ENCODE measurements around the gene ZNF274. TPM values are rescaled to one million over a fixed set of nuclear protein-coding genes. Genes with fewer than 3 reads are reported as not detected.

ZNF274 gene
- total RNA-seq, 6 experiments from 2014 or later: 12.7 to 18.5 (median 14.4) TPM

DNA sequence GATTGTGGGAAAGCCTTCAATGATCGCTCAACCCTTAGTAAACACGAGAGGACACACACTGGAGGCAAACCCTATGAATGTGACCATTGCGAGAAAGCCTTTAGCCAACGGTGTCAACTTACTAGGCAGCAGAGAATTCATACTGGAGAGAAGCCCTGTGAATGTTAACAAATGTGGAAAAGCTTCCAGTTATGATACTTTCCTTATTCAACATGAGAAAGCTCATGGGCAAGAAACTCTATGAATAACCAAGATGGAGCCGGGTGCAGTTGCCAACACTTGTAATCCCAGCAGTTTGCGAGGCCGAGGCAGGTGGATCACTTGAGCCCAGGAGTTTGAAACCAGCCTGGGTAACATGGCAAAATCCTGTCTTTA is 80.0 kb downstream of the ZNF274 start:
- DNase-seq (no peak), ATAC-seq (no peak)
- 94% methylated on average over 6 of the region's 7 CpGs for WGBS (ENCODE audit: insufficient coverage, low coverage, low lambda C conversion rate, missing lambda C conversion rate)
- Histone ChIP-seq H3K27me3 (no peaks in the 10 kb centered on the region), H3K4me1 (no peaks in the 10 kb centered on the region), H3K27ac (no peak overlapping the region), H3K36me3 (peaks cover 0 to 25% (median 0%) of the 10 kb centered on the region in 4 donors), H3K9me3 (peaks cover 9 to 85% (median 52%) of the 10 kb centered on the region in 4 donors), H3K4me3 (no peak overlapping the region)
- intact Hi-C loops (cut with DNase I): no loop called here
- TF ChIP-seq POLR2A (IDR thresholded peaks at IDR 0.05) (no peak), CTCF (IDR thresholded peaks at IDR 0.05) (no peak)

Other genes starting within 250 kb of the ZNF274 start
- gene ZNF418, start 247.7 kb upstream of the ZNF274 start, total RNA-seq: 1 to 10 TPM; 1.0 to 3.7 (median 2.4) TPM
- 1 to 10 TPM in 2 of 6 experiments, under 1 TPM in 4; 0.50 to 1.6 (median 0.75) TPM for gene ZNF256, start 235.4 kb upstream of the ZNF274 start, total RNA-seq
- gene C19orf18, start 208.5 kb upstream of the ZNF274 start, total RNA-seq: under 1 TPM in 3 of 6 experiments, not detected in 3; 0.24 to 0.88 (median 0.39) TPM
- 1 to 10 TPM; 3.1 to 7.1 (median 5.0) TPM for gene ZNF606, start 180.2 kb upstream of the ZNF274 start, total RNA-seq
- gene ZSCAN1, start 149.0 kb upstream of the ZNF274 start, total RNA-seq: not detected
- gene ZNF135, start 123.8 kb upstream of the ZNF274 start, total RNA-seq: under 1 TPM; 0.12 to 0.71 (median 0.32) TPM
- 10 to 100 TPM in 4 of 6 experiments, 1 to 10 TPM in 2; 6.3 to 17.1 (median 10.7) TPM for gene ZSCAN18, start 84.8 kb upstream of the ZNF274 start, total RNA-seq
- gene ZNF329, start 32.3 kb upstream of the ZNF274 start, total RNA-seq: 1 to 10 TPM; 2.0 to 7.2 (median 2.9) TPM
- gene ZNF544, start 45.9 kb downstream of the ZNF274 start, total RNA-seq: 10 to 100 TPM in 3 of 6 experiments, 1 to 10 TPM in 3; 6.1 to 16.5 (median 10.7) TPM
- 1 to 10 TPM; 1.0 to 2.3 (median 1.6) TPM for gene ZNF8, start 95.9 kb downstream of the ZNF274 start, total RNA-seq
- gene ERVK3-1, start 122.3 kb downstream of the ZNF274 start, total RNA-seq: 10 to 100 TPM; 12.4 to 44.7 (median 15.8) TPM
- 1 to 10 TPM; 1.7 to 2.9 (median 2.1) TPM for gene ZSCAN22, start 143.9 kb downstream of the ZNF274 start, total RNA-seq
- gene A1BG, start 170.4 kb downstream of the ZNF274 start, total RNA-seq: 1,000 to 10,000 TPM in 4 of 6 experiments, 100 to 1,000 TPM in 2; 897 to 2,313 (median 1,164) TPM
- 1 to 10 TPM in 5 of 6 experiments, under 1 TPM in 1; 0.73 to 3.1 (median 1.7) TPM for gene ZNF497, start 179.7 kb downstream of the ZNF274 start, total RNA-seq
- 1 to 10 TPM; 1.7 to 3.9 (median 2.4) TPM for gene ZNF837, start 198.0 kb downstream of the ZNF274 start, total RNA-seq
- gene RPS5, start 204.2 kb downstream of the ZNF274 start, total RNA-seq: 100 to 1,000 TPM; 274 to 637 (median 304) TPM
- gene RNF225, start 212.6 kb downstream of the ZNF274 start, total RNA-seq: not detected
- gene ZNF584, start 225.6 kb downstream of the ZNF274 start, total RNA-seq: 10 to 100 TPM in 1 of 6 experiments, 1 to 10 TPM in 5; 5.6 to 12.1 (median 6.6) TPM